ENCODE results near the gene ZNF253. TPM values are rescaled to one million over a fixed set of nuclear protein-coding genes. Genes with fewer than 3 reads are reported as not detected.
"Not testable (repeated sequence)": the region's sequence is repeated elsewhere in the genome, so short reads cannot be mapped to it uniquely, and the experiment has no call there.

ZNF253 gene
- total and polyA plus RNA-seq, 8 donors = 9.1 to 36.8 (median 32.5) TPM

GRCh38 chr19:19847781-19848180, 17.9 kb upstream of the ZNF253 start:
- intact Hi-C loops (cut with DNase I) = no loop called here
- H3K9me3 ChIP-seq = peaks cover 0 to 75% of the 10 kb centered on the region in 2 donors
- no peaks in the 10 kb centered on the region for H3K4me1 ChIP-seq
- H3K36me3 ChIP-seq = no peaks in the 10 kb centered on the region
- no peaks in the 10 kb centered on the region for H3K27me3 ChIP-seq
- ATAC-seq = no peak
- no peak overlapping the region for H3K27ac ChIP-seq
- H3K4me3 ChIP-seq = no peak overlapping the region
- no peak for DNase-seq
- TF ChIP-seq, protein P1, sequence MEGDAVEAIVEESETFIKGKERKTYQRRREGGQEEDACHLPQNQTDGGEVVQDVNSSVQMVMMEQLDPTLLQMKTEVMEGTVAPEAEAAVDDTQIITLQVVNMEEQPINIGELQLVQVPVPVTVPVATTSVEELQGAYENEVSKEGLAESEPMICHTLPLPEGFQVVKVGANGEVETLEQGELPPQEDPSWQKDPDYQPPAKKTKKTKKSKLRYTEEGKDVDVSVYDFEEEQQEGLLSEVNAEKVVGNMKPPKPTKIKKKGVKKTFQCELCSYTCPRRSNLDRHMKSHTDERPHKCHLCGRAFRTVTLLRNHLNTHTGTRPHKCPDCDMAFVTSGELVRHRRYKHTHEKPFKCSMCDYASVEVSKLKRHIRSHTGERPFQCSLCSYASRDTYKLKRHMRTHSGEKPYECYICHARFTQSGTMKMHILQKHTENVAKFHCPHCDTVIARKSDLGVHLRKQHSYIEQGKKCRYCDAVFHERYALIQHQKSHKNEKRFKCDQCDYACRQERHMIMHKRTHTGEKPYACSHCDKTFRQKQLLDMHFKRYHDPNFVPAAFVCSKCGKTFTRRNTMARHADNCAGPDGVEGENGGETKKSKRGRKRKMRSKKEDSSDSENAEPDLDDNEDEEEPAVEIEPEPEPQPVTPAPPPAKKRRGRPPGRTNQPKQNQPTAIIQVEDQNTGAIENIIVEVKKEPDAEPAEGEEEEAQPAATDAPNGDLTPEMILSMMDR (IDR thresholded peaks at IDR 0.05) = no peak

- Histone ChIP-seq H3K36me3 (no peaks in the 10 kb centered on the region), H3K27me3 (no peaks in the 10 kb centered on the region), H3K4me1 (no peaks in the 10 kb centered on the region), H3K4me3 (no peak overlapping the region), H3K27ac (no peak overlapping the region), H3K9me3 (peaks cover 0 to 68% of the 10 kb centered on the region in 2 donors)
- intact Hi-C loops (cut with DNase I) = no loop called here
- no peak for DNase-seq
- ATAC-seq = no peak
- TF ChIP-seq, protein P1 (IDR thresholded peaks at IDR 0.05) = no peak
These were observed 16.6 kb upstream of the ZNF253 start for GRCh38 chr19:19849056-19849455.

GRCh38 chr19:19851740-19852139, 13.9 kb upstream of the ZNF253 start:
- H3K4me3 ChIP-seq; intact Hi-C loops (cut with DNase I); H3K27ac ChIP-seq; H3K4me1 ChIP-seq; ATAC-seq; H3K27me3 ChIP-seq; H3K36me3 ChIP-seq; DNase-seq: not testable (repeated sequence)
- H3K9me3 ChIP-seq = peaks cover 0 to 61% of the 10 kb centered on the region in 2 donors

- Histone ChIP-seq H3K4me1 (no peaks in the 10 kb centered on the region), H3K27me3 (peaks cover 0 to 11% of the 10 kb centered on the region in 2 donors), H3K4me3 (no peak overlapping the region), H3K36me3 (no peaks in the 10 kb centered on the region), H3K9me3 (peaks cover 0 to 69% of the 10 kb centered on the region in 2 donors), H3K27ac (no peak overlapping the region)
- TF ChIP-seq, protein P1 (IDR thresholded peaks at IDR 0.05) = no peak
- intact Hi-C loops (cut with DNase I) = no loop called here
- ATAC-seq = no peak
- DNase-seq = no peak
These were observed 6.9 kb upstream of the ZNF253 start for GRCh38 chr19:19858751-19859150.

GRCh38 chr19:19860756-19861390, 4.8 kb upstream of the ZNF253 start:
- Histone ChIP-seq H3K9me3 (peaks cover 0 to 69% of the 10 kb centered on the region in 2 donors), H3K36me3 (no peaks in the 10 kb centered on the region), H3K4me1 (peaks cover 0 to 3% of the 10 kb centered on the region in 2 donors), H3K4me3 (no peak overlapping the region), H3K27me3 (peaks cover 0 to 11% of the 10 kb centered on the region in 2 donors), H3K27ac (no peak overlapping the region)
- no peak for ATAC-seq
- TF ChIP-seq, protein P1 (IDR thresholded peaks at IDR 0.05) = no peak
- intact Hi-C loops (cut with DNase I) = no loop called here
- DNase-seq = peak in 2 of 4 donors; percentile 32 to 57
